Neural cell (in vitro differentiated cells): ENCODE results near the gene VSIG4.

Experiments used
- CTCF ChIP-seq: fragments of 450-650 bp; IDR thresholded peaks from 2 replicates; pipeline ENCODE4 v1.5.1; 2014; ENCODE audit warnings: antibody characterized with exemption, mild to moderate bottlenecking, moderate library complexity; ENCODE audit not compliant: poor library complexity, severe bottlenecking
- EP300 ChIP-seq: fragments of 450-650 bp; conservative IDR thresholded peaks from 2 replicates; pipeline ENCODE4 v1.6.1; 2014; ENCODE audit warnings: antibody characterized with exemption, mild to moderate bottlenecking, moderate library complexity; ENCODE audit not compliant: poor library complexity, severe bottlenecking
- POLR2AphosphoS5 ChIP-seq: IDR thresholded peaks from 2 replicates; pipeline ENCODE4 v1.6.1; 2012
- REST ChIP-seq: IDR thresholded peaks from 2 replicates; pipeline ENCODE4 v1.6.1; 2012; ENCODE audit warnings: borderline replicate concordance
- TAF1 ChIP-seq: IDR thresholded peaks from 2 replicates; pipeline ENCODE4 v1.6.1; 2012; ENCODE audit warnings: low read depth

- TF ChIP-seq TAF1 (no peak), CTCF (no peak), EP300 (no peak), REST (no peak), POLR2AphosphoS5 (no peak)
Observed at GRCh38 chrX:66039944-66040343, at the start of gene VSIG4.
